Measurements from ENCODE around the gene CD19.

DNA sequence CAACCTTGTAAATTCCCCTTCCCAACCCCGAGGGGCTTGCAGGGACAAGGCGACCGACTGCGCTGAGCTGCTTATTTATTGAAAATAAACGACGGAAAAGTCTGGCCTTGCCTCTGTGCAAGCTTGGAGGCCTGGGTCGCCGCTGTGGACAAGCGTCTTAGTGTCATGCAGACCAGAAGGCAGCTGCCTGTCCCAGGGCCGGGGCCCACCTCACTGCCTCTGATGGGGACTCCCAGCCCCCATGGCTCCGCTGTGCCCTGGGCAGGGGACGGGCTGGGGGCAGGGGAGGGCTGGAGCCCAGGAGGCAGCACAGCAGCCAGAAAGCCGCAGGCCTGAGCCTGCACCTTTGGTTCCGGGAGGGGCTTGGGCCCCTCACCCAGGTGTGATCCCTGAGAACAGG, 27.4 kb upstream of the CD19 start:
- TF ChIP-seq, protein P1, sequence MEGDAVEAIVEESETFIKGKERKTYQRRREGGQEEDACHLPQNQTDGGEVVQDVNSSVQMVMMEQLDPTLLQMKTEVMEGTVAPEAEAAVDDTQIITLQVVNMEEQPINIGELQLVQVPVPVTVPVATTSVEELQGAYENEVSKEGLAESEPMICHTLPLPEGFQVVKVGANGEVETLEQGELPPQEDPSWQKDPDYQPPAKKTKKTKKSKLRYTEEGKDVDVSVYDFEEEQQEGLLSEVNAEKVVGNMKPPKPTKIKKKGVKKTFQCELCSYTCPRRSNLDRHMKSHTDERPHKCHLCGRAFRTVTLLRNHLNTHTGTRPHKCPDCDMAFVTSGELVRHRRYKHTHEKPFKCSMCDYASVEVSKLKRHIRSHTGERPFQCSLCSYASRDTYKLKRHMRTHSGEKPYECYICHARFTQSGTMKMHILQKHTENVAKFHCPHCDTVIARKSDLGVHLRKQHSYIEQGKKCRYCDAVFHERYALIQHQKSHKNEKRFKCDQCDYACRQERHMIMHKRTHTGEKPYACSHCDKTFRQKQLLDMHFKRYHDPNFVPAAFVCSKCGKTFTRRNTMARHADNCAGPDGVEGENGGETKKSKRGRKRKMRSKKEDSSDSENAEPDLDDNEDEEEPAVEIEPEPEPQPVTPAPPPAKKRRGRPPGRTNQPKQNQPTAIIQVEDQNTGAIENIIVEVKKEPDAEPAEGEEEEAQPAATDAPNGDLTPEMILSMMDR (IDR thresholded peaks at IDR 0.05): no peak
- TF ChIP-seq POLR2A (IDR thresholded peaks at IDR 0.05) (no peak), EP300 (IDR thresholded peaks at IDR 0.05) (no peak)
